ENCODE measurements around the gene NEK10. TPM values are rescaled to one million over a fixed set of nuclear protein-coding genes. Genes with fewer than 3 reads are reported as not detected.
"Not testable (repeated sequence)": the region's sequence is repeated elsewhere in the genome, so short reads cannot be mapped to it uniquely, and the experiment has no call there.

NEK10 gene
- total RNA-seq, 1 donor from 2014 or later = 7.3 TPM

DNA sequence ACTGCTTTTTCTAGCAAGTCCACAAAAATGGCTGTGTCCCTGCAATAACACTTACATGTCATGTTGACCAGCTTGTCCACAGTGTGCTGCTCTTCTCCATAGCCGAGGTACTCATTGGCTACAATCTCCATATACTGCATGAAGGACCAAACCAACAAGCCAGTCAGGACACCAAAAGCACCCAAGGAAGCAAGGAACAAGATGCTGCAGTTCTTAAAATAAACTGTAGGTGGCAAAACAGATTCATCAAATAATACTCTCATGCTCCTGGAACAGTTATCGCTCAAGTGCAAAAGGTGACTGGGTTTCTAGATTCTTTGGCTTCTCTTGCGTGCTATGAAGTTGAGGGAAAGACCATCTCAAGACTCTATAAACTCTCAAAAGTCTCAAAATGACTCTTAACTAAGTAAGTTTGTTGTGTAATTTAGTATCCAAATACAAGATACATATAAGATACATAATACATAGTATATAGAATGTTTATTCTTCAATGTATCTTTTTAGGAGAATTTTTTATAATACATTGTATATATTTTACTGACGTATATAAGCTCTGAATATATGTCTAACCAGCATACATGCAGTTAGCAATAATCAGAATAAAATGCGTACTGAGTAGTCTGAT is 57.0 kb downstream of the NEK10 start:
- H3K4me1 Mint-ChIP-seq (ENCODE audit: low read depth) = peaks cover 39% of the 10 kb centered on the region
- peaks cover 5% of the 10 kb centered on the region for H3K36me3 Mint-ChIP-seq (ENCODE audit: low read depth)
- H3K27ac Mint-ChIP-seq (ENCODE audit: unreplicated experiment) = peak overlapping the region; percentile 83
- no peak overlapping the region for H3K4me3 Mint-ChIP-seq (ENCODE audit: unreplicated experiment)
- DNase-seq (ENCODE audit: low spot score) = no peak
- H3K9me3 Mint-ChIP-seq (ENCODE audit: low read depth) = no peaks in the 10 kb centered on the region
- TF ChIP-seq CTCF (IDR thresholded peaks at IDR 0.05) = peak; percentile 91
- H3K27me3 Mint-ChIP-seq (ENCODE audit: low read depth) = no peaks in the 10 kb centered on the region

- TF ChIP-seq CTCF (IDR thresholded peaks at IDR 0.05) = no peak
- peaks cover 34% of the 10 kb centered on the region for H3K4me1 Mint-ChIP-seq (ENCODE audit: low read depth)
- peak overlapping the region; percentile 83 for H3K27ac Mint-ChIP-seq (ENCODE audit: unreplicated experiment)
- H3K9me3 Mint-ChIP-seq (ENCODE audit: low read depth) = no peaks in the 10 kb centered on the region
- no peak overlapping the region for H3K4me3 Mint-ChIP-seq (ENCODE audit: unreplicated experiment)
- H3K27me3 Mint-ChIP-seq (ENCODE audit: low read depth) = no peaks in the 10 kb centered on the region
- no peak for DNase-seq (ENCODE audit: low spot score)
- H3K36me3 Mint-ChIP-seq (ENCODE audit: low read depth) = peaks cover 5% of the 10 kb centered on the region
Observed at GRCh38 chr3:27311400-27311799, 57.8 kb downstream of the NEK10 start.

- Mint-ChIP-seq H3K36me3 (ENCODE audit: low read depth) (peaks cover 6% of the 10 kb centered on the region), H3K27ac (ENCODE audit: unreplicated experiment) (peak overlapping the region; percentile 80), H3K9me3 (ENCODE audit: low read depth) (no peaks in the 10 kb centered on the region), H3K4me1 (ENCODE audit: low read depth) (peaks cover 28% of the 10 kb centered on the region), H3K4me3 (ENCODE audit: unreplicated experiment) (no peak overlapping the region), H3K27me3 (ENCODE audit: low read depth) (no peaks in the 10 kb centered on the region)
- DNase-seq (ENCODE audit: low spot score) = no peak
- TF ChIP-seq CTCF (IDR thresholded peaks at IDR 0.05) = no peak
Observed at GRCh38 chr3:27310688-27311087, 58.5 kb downstream of the NEK10 start.

- Mint-ChIP-seq H3K4me3 (ENCODE audit: unreplicated experiment) (no peak overlapping the region), H3K27me3 (ENCODE audit: low read depth) (no peaks in the 10 kb centered on the region), H3K36me3 (ENCODE audit: low read depth) (peaks cover 11% of the 10 kb centered on the region), H3K4me1 (ENCODE audit: low read depth) (peaks cover 16% of the 10 kb centered on the region), H3K9me3 (ENCODE audit: low read depth) (no peaks in the 10 kb centered on the region), H3K27ac (ENCODE audit: unreplicated experiment) (no peak overlapping the region)
- no peak for DNase-seq (ENCODE audit: low spot score)
- no peak for TF ChIP-seq CTCF (IDR thresholded peaks at IDR 0.05)
Observed at GRCh38 chr3:27307566-27307965, 61.6 kb downstream of the NEK10 start.

DNA sequence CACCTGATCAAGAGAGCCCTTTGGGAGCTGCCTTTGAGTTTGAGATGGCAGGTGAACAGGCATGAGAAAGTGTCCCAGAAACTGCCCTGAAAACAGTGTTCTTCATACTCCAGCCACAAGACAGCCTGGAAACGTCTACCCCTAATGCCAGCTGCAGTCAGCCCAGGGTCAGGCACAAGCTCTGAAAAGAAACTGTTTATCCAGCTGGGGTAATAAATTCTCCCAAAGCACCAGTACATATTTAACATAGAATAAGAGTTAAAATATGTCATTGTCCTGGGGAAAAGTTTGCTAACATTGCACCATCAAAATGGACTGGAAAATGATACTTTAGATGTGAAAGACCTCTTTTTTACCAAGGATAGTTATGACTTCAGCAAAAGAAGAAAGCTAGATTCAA is 66.3 kb downstream of the NEK10 start:
- H3K4me3 Mint-ChIP-seq (ENCODE audit: unreplicated experiment) = no peak overlapping the region
- peaks cover 42% of the 10 kb centered on the region for H3K36me3 Mint-ChIP-seq (ENCODE audit: low read depth)
- no peaks in the 10 kb centered on the region for H3K27me3 Mint-ChIP-seq (ENCODE audit: low read depth)
- H3K27ac Mint-ChIP-seq (ENCODE audit: unreplicated experiment) = no peak overlapping the region
- H3K9me3 Mint-ChIP-seq (ENCODE audit: low read depth) = peaks cover 16% of the 10 kb centered on the region
- no peak for DNase-seq (ENCODE audit: low spot score)
- no peak for TF ChIP-seq CTCF (IDR thresholded peaks at IDR 0.05)
- H3K4me1 Mint-ChIP-seq (ENCODE audit: low read depth) = no peaks in the 10 kb centered on the region

GRCh38 chr3:27298981-27299380 is 70.2 kb downstream of the NEK10 start:
- DNase-seq (ENCODE audit: low spot score) = not testable (repeated sequence)

More at GRCh38 chr3:27298981-27299380, 70.2 kb downstream of the NEK10 start:
- Mint-ChIP-seq H3K36me3 (ENCODE audit: low read depth) (peaks cover 44% of the 10 kb centered on the region), H3K4me1 (ENCODE audit: low read depth) (peaks cover 12% of the 10 kb centered on the region), H3K9me3 (ENCODE audit: low read depth) (peaks cover 16% of the 10 kb centered on the region)
- not testable (repeated sequence) for H3K27me3 Mint-ChIP-seq (ENCODE audit: low read depth); H3K27ac Mint-ChIP-seq (ENCODE audit: unreplicated experiment); H3K4me3 Mint-ChIP-seq (ENCODE audit: unreplicated experiment)

All from chondrocyte (in vitro differentiated cells).